GM12874 (cell line): ENCODE measurements around the gene DPP4.

Experiments used
- CTCF ChIP-seq: IDR thresholded peaks from 2 replicates; pipeline ENCODE4 v1.5.1; 2011; ENCODE audit warnings: low read depth, mild to moderate bottlenecking, control low read depth, low read length, moderate library complexity; ENCODE audit not compliant: insufficient read depth

The DPP4 gene

GRCh38 chr2:162111958-162112850 lies 38.2 kb upstream of the DPP4 start:
- TF ChIP-seq CTCF, result no peak

GRCh38 chr2:162107361-162107901 lies 33.4 kb upstream of the DPP4 start:
- no peak for TF ChIP-seq CTCF

GRCh38 chr2:162106746-162107145 lies 32.7 kb upstream of the DPP4 start:
- no peak for TF ChIP-seq CTCF

GRCh38 chr2:162106146-162106551 lies 32.1 kb upstream of the DPP4 start:
- no peak for TF ChIP-seq CTCF

GRCh38 chr2:162103443-162104009 lies 29.5 kb upstream of the DPP4 start:
- TF ChIP-seq CTCF, result no peak

- no peak for TF ChIP-seq CTCF
Observed at GRCh38 chr2:162100579-162100978, 26.6 kb upstream of the DPP4 start.

- no peak for TF ChIP-seq CTCF
Observed at GRCh38 chr2:162099836-162100235, 25.8 kb upstream of the DPP4 start.
